Inflammatory macrophage treated with lipopolysaccharide for 1 hour (primary cell): Measurements from ENCODE around the gene NOM1.
"Not testable (repeated sequence)": the region's sequence is repeated elsewhere in the genome, so short reads cannot be mapped to it uniquely, and the experiment has no call there.

ENCODE experiments used
- DNase-seq, 2 donors: peaks; one replicate each; pipeline ENCODE4 v3.0.0-alpha.2; 2020 to 2022

NOM1 gene

GRCh38 chr7:156949541-156950380 lies at the start of gene NOM1:
Gene NOM1, plus strand, starts transcription at chr7:156949712. Its CDS starts 26 bp downstream, at chr7:156949738.
- peak; percentile 83 to 95 for DNase-seq

GRCh38 chr7:156900093-156900492 lies 49.4 kb upstream of the NOM1 start:
- DNase-seq = not testable (repeated sequence)

- DNase-seq = no peak
Observed at GRCh38 chr7:156903232-156903909, 46.1 kb upstream of the NOM1 start.

GRCh38 chr7:156906200-156906649 lies 43.3 kb upstream of the NOM1 start:
- no peak for DNase-seq

GRCh38 chr7:156907656-156908055 lies 41.9 kb upstream of the NOM1 start:
- DNase-seq = peak in 1 of 2 donors; percentile 18

GRCh38 chr7:156909574-156910252 lies 39.8 kb upstream of the NOM1 start:
- DNase-seq = not testable (repeated sequence)

GRCh38 chr7:156918635-156919034 lies 30.9 kb upstream of the NOM1 start:
- no peak for DNase-seq

GRCh38 chr7:156919132-156919713 lies 30.3 kb upstream of the NOM1 start:
- no peak for DNase-seq

GRCh38 chr7:156920076-156920475 lies 29.4 kb upstream of the NOM1 start:
- DNase-seq = no peak

GRCh38 chr7:156920487-156921373 lies 28.8 kb upstream of the NOM1 start:
- DNase-seq = not testable (repeated sequence)

- DNase-seq = not testable (repeated sequence)
Observed at GRCh38 chr7:156922304-156922703, 27.2 kb upstream of the NOM1 start.

GRCh38 chr7:156925821-156926220 lies 23.7 kb upstream of the NOM1 start:
- not testable (repeated sequence) for DNase-seq

- no peak for DNase-seq
Observed at GRCh38 chr7:156927571-156928405, 21.7 kb upstream of the NOM1 start.

- no peak for DNase-seq
Observed at GRCh38 chr7:156928406-156928747, 21.1 kb upstream of the NOM1 start.

- no peak for DNase-seq
Observed at GRCh38 chr7:156929789-156930539, 19.5 kb upstream of the NOM1 start.

GRCh38 chr7:156932006-156932405 lies 17.5 kb upstream of the NOM1 start:
- no peak for DNase-seq

GRCh38 chr7:156935250-156935649 lies 14.3 kb upstream of the NOM1 start:
- DNase-seq = no peak

- DNase-seq = not testable (repeated sequence)
Observed at GRCh38 chr7:156936766-156937165, 12.7 kb upstream of the NOM1 start.

- DNase-seq = no peak
Observed at GRCh38 chr7:156940421-156941122, 8.9 kb upstream of the NOM1 start.
